Mesodermal cell (in vitro differentiated cells): ENCODE data around the gene RPUSD2.

Experiments used
- H3K27ac ChIP-seq: 2 replicates; pipeline ENCODE4 v1.7.0; 2013; ENCODE audit warnings: mild to moderate bottlenecking, low read depth, low read length, moderate library complexity; ENCODE audit not compliant: severe bottlenecking
- H3K36me3 ChIP-seq: 2 replicates; pipeline ENCODE4 v1.7.1; 2013; ENCODE audit warnings: mild to moderate bottlenecking, low read length, moderate library complexity; ENCODE audit not compliant: control insufficient read depth, insufficient read depth
- H3K4me1 ChIP-seq: one replicate; pipeline ENCODE4 v1.7.1; 2013; ENCODE audit warnings: mild to moderate bottlenecking, low read length; ENCODE audit not compliant: insufficient read depth, control insufficient read depth, poor library complexity, severe bottlenecking
- H3K4me3 ChIP-seq: 2 replicates; pipeline ENCODE4 v1.7.0; 2013; ENCODE audit warnings: low read length, control low read depth, mild to moderate bottlenecking; ENCODE audit not compliant: insufficient read depth, poor library complexity, severe bottlenecking; ENCODE audit errors: extremely low read depth
- H3K9me3 ChIP-seq: 2 replicates; pipeline ENCODE4 v1.7.1; 2013; ENCODE audit warnings: mild to moderate bottlenecking, low read length, moderate library complexity; ENCODE audit not compliant: control insufficient read depth
- WGBS, 2 experiments: methylation state at CpG; one replicate each; pipeline ENCODE4 v1.1.5; 2013; ENCODE audit warnings: missing lambda C conversion rate in 2 of 2; ENCODE audit not compliant: insufficient coverage in 2 of 2; 5-methylcytosine and 5-hydroxymethylcytosine counted together

RPUSD2 gene

GRCh38 chr15:40545457-40545856 is 23.6 kb upstream of the RPUSD2 start:
- peaks cover 20% of the 10 kb centered on the region for H3K36me3 ChIP-seq
- no peak overlapping the region for H3K4me3 ChIP-seq
- no peak overlapping the region for H3K27ac ChIP-seq
- WGBS, 2 experiments, result 20 to 40% methylated on average over 1 of the region's 1 CpG
- no peaks in the 10 kb centered on the region for H3K4me1 ChIP-seq
- no peaks in the 10 kb centered on the region for H3K9me3 ChIP-seq

- 83 to 94% methylated on average over 2 of the region's 2 CpGs for WGBS, 2 experiments
- Histone ChIP-seq H3K27ac (no peak overlapping the region), H3K9me3 (no peaks in the 10 kb centered on the region), H3K4me3 (no peak overlapping the region), H3K4me1 (no peaks in the 10 kb centered on the region), H3K36me3 (peaks cover 43% of the 10 kb centered on the region)
Measured at GRCh38 chr15:40548610-40549009, 20.5 kb upstream of the RPUSD2 start.

DNA sequence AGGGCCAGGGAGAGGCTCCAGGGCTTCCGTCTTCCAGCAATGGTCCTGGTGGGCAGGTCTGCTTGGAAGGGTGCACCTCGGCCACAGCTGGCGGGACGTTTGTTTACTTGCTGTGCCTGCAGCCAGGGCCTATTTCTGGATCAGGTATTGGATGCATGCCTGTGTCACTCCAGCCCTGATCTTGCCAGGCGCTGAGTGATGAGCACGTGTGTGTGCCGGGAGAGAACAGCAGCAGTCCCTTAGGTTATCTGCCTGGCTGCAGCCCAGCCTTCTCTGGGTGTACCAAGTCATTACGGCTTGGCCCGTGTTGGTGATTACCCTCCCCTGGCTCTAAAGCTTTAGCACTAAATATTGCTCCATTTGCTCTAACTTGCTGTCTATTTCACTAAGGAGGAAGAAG is 19.2 kb upstream of the RPUSD2 start:
- Histone ChIP-seq H3K4me1 (no peaks in the 10 kb centered on the region), H3K27ac (no peak overlapping the region), H3K9me3 (no peaks in the 10 kb centered on the region), H3K4me3 (no peak overlapping the region), H3K36me3 (peaks cover 49% of the 10 kb centered on the region)
- 86 to 94% methylated on average over 5 to 9 of the region's 9 CpGs for WGBS, 2 experiments

DNA sequence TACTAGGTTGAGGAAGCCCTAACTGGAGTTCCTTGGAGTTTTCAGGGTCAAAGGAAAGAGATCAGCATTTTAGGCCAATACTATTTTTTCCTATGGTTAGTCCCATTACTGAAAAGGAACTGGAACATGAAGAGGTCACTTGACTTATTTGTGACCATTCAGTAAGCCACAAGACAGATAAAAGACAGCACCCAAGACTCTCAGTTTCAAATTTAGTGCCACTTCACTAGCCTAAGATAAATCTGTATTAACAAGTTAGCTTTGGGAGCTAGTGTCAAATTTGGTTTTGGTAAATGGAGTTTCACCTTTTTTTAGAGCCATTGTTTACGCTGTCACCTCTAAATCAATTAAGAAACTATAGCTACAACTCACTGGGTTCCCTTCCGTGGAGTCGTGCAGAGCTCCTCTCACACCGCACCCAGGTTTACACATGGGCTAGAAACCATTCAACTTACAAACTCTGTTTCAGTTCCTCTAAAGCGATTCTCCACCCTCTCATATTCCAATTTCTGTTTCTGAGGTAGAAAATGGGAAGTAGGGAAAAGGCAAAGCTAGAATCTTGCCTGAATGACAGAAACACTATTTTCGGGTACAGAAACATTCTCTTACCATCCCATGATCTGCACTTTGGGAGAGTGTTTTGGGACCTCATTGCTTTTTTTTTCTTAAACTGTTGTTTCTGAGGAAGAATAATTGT is 18.6 kb upstream of the RPUSD2 start:
- H3K4me3 ChIP-seq, result no peak overlapping the region
- no peak overlapping the region for H3K27ac ChIP-seq
- H3K9me3 ChIP-seq, result no peaks in the 10 kb centered on the region
- no peaks in the 10 kb centered on the region for H3K4me1 ChIP-seq
- 98 to 100% methylated on average over 4 to 5 of the region's 6 CpGs for WGBS, 2 experiments
- H3K36me3 ChIP-seq, result peaks cover 53% of the 10 kb centered on the region

- no peak overlapping the region for H3K27ac ChIP-seq
- no peaks in the 10 kb centered on the region for H3K4me1 ChIP-seq
- 49 to 71% methylated on average over 2 to 3 of the region's 4 CpGs for WGBS, 2 experiments
- H3K36me3 ChIP-seq, result peaks cover 59% of the 10 kb centered on the region
- no peaks in the 10 kb centered on the region for H3K9me3 ChIP-seq
- H3K4me3 ChIP-seq, result no peak overlapping the region
Measured at GRCh38 chr15:40554161-40554525, 15.0 kb upstream of the RPUSD2 start.

DNA sequence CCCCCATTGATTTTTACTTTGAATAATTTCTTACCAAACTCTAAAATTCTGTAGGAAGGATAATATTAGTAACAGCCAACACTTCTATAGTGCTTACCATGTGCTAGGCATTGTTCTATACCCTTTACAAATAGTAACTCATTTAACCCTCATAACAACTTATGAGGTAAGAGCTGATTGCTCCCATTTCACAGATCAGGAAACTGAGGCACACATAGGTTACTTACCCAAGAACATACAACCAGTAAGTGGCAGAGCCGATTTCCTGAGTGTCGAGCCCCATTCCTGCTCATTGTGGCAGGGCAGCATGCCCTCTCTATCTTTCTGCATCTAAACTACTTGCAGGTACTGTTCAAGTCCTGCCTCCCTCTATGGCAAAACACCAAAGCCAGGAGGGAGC is 13.2 kb upstream of the RPUSD2 start:
- 85 to 96% methylated on average over 2 of the region's 2 CpGs for WGBS, 2 experiments
- no peaks in the 10 kb centered on the region for H3K9me3 ChIP-seq
- H3K4me3 ChIP-seq, result no peak overlapping the region
- H3K4me1 ChIP-seq, result no peaks in the 10 kb centered on the region
- H3K36me3 ChIP-seq, result peaks cover 52% of the 10 kb centered on the region
- no peak overlapping the region for H3K27ac ChIP-seq

GRCh38 chr15:40558952-40559742 is 10.0 kb upstream of the RPUSD2 start:
- Histone ChIP-seq H3K9me3 (no peaks in the 10 kb centered on the region), H3K4me3 (no peak overlapping the region), H3K27ac (no peak overlapping the region), H3K36me3 (peaks cover 48% of the 10 kb centered on the region), H3K4me1 (no peaks in the 10 kb centered on the region)
- 89 to 95% methylated on average over 5 of the region's 6 CpGs for WGBS, 2 experiments

GRCh38 chr15:40562691-40563090 is 6.4 kb upstream of the RPUSD2 start:
- Histone ChIP-seq H3K4me3 (no peak overlapping the region), H3K27ac (no peak overlapping the region), H3K4me1 (no peaks in the 10 kb centered on the region), H3K9me3 (no peaks in the 10 kb centered on the region), H3K36me3 (peaks cover 25% of the 10 kb centered on the region)
- WGBS, 2 experiments, result 100% methylated on average over 2 of the region's 2 CpGs

DNA sequence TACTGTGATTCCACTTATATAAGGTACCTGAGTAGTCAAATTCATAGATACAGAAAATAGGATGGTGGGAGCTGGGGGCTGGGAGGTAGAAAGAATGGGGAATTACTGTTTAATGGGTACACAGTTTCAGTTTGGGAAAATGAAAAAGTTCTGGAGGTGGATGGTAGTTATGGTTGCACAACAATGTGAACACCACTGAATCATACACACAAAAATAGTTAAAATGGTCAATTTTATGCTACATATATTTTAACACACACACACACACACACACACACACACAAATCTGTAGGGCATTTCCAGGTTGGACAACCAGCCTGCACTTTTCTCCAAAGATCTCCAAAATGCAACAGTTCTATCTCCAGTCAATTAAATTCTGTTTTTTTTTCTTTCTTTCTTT is 5.7 kb upstream of the RPUSD2 start:
- H3K4me3 ChIP-seq, result no peak overlapping the region
- H3K36me3 ChIP-seq, result peaks cover 25% of the 10 kb centered on the region
- no peak overlapping the region for H3K27ac ChIP-seq
- no peaks in the 10 kb centered on the region for H3K4me1 ChIP-seq
- H3K9me3 ChIP-seq, result no peaks in the 10 kb centered on the region

GRCh38 chr15:40564591-40565332 is 4.3 kb upstream of the RPUSD2 start, which contains the start of gene CCDC32:
Gene CCDC32, minus strand, starts transcription at chr15:40565042. Its CDS starts 2,027 bp downstream, at chr15:40563015.
- H3K4me3 ChIP-seq, result peak within 1 kb of the TSS; percentile 85
- peak within 1 kb of the TSS; percentile 94 for H3K27ac ChIP-seq
- peaks cover 25% of the 10 kb centered on the region for H3K36me3 ChIP-seq
- H3K4me1 ChIP-seq, result no peaks in the 10 kb centered on the region
- 1 to 2% methylated on average over 28 to 39 of the region's 40 CpGs for WGBS, 2 experiments
- H3K9me3 ChIP-seq, result no peaks in the 10 kb centered on the region
